Prostate gland (tissue), 2 donors: ENCODE results near the gene CTNNBIP1.

Experiments used
- CTCF ChIP-seq, 4 experiments: fragments of 200-600 bp in 2 of 4; fragments of 450-650 bp in 2 of 4; sonication (generic) in 2 of 4; IDR thresholded peaks; 1 replicate in 3 of 4; 2 replicates in 1 of 4; pipeline ENCODE4 v1.5.1; 2016 to 2019; ENCODE audit warnings: antibody characterized with exemption in 4 of 4, mild to moderate bottlenecking in 2 of 4, moderate library complexity in 2 of 4
- POLR2AphosphoS5 ChIP-seq: sonication (generic); formaldehyde crosslinking; IDR thresholded peaks from one replicate; pipeline ENCODE4 v1.6.1; 2017; ENCODE audit warnings: antibody characterized with exemption

GRCh38 chr1:9842073-9842711 lies 67.9 kb downstream of the CTNNBIP1 start:
- TF ChIP-seq CTCF (IDR thresholded peaks at IDR 0.05), result no peak
- TF ChIP-seq POLR2AphosphoS5, result no peak
